Lower lobe of right lung (tissue), 2 donors: ENCODE measurements around the gene JAZF1. TPM values are rescaled to one million over a fixed set of nuclear protein-coding genes. Genes with fewer than 3 reads are reported as not detected.

Experiments
- ATAC-seq, 2 donors: fragments of 200-7000 bp; cut with Tn5 transposase; one replicate each; pipeline ENCODE4 v1.9.1; 2020 to 2022; ENCODE audit warnings: mild to moderate bottlenecking in 2 of 2, moderate library complexity in 2 of 2
- DNase-seq: peaks from one replicate; pipeline ENCODE4 v3.0.0-alpha.2; 2020
- H3K27ac ChIP-seq: fragments of 200-600 bp; one replicate; pipeline ENCODE4 v1.8.0; 2022
- H3K27me3 ChIP-seq: fragments of 200-600 bp; one replicate; pipeline ENCODE4 v1.8.0; 2022; ENCODE audit warnings: low read depth
- H3K36me3 ChIP-seq: fragments of 200-600 bp; one replicate; pipeline ENCODE4 v1.8.0; 2022; ENCODE audit warnings: mild to moderate bottlenecking
- H3K4me1 ChIP-seq: fragments of 200-600 bp; one replicate; pipeline ENCODE4 v1.8.0; 2022
- H3K4me3 ChIP-seq: fragments of 200-600 bp; one replicate; pipeline ENCODE4 v1.8.0; 2022; ENCODE audit warnings: mild to moderate bottlenecking
- H3K9me3 ChIP-seq: fragments of 200-600 bp; one replicate; pipeline ENCODE4 v1.8.0; 2022
- CTCF ChIP-seq: fragments of 200-600 bp; IDR thresholded peaks from one replicate; pipeline ENCODE4 v1.8.0; 2022; ENCODE audit warnings: antibody characterized with exemption, mild to moderate bottlenecking
- intact Hi-C: fragments of 100-400 bp; cut with DNase I; formaldehyde crosslinking; loops from one replicate; pipeline ENCODE4 v1.11.0; 2022
- total RNA-seq: library from RNA; stranded (reverse); fragmentation: NEBNext Ultra II Directional; extraction: Animal tissue kit (Norgen Biotek cat#: 25700); gene quantifications from one replicate; pipeline ENCODE4 v1.2.1, GENCODE V29; 2021
- donor health status: DM: no; HTN: yes; CAD: no; lungs with severe emphysema.

The JAZF1 gene
- total RNA-seq, 1 donor from 2014 or later = 19.4 TPM

- H3K9me3 ChIP-seq = no peaks in the 10 kb centered on the region
- TF ChIP-seq CTCF = no peak
- H3K27ac ChIP-seq = no peak overlapping the region
- H3K4me1 ChIP-seq = no peaks in the 10 kb centered on the region
- H3K4me3 ChIP-seq = no peak overlapping the region
- H3K27me3 ChIP-seq = no peaks in the 10 kb centered on the region
- DNase-seq (no peak), ATAC-seq (no peak)
- H3K36me3 ChIP-seq = no peaks in the 10 kb centered on the region
- intact Hi-C loops = no loop called here
These were observed 237.9 kb downstream of the JAZF1 start for GRCh38 chr7:27942711-27943110.

DNA sequence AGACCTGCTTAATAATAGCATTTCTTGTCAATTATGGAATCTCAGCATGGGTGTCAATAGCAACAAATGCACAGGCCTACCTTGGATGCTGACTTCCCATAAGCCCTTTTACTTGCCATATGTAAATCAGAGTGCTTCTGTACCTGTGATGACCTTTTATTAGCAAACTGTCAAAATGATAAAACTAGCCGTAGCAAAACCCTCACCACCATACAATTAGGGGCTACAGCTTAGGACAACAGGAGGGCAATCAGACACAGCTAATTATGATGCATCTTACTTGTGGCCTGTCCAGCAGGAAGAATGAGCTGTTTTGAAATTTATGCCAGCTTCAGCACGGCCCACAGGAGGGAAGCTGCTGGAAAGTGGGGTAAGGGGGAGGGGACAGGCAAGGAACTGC, 239.1 kb downstream of the JAZF1 start:
- Histone ChIP-seq H3K4me3 (no peak overlapping the region), H3K27ac (no peak overlapping the region), H3K4me1 (no peaks in the 10 kb centered on the region), H3K27me3 (no peaks in the 10 kb centered on the region), H3K9me3 (no peaks in the 10 kb centered on the region), H3K36me3 (no peaks in the 10 kb centered on the region)
- ATAC-seq = no peak
- no peak for DNase-seq
- intact Hi-C loops = no loop called here
- no peak for TF ChIP-seq CTCF

GRCh38 chr7:27940341-27940740, 240.3 kb downstream of the JAZF1 start:
- H3K27ac ChIP-seq = no peak overlapping the region
- intact Hi-C loops = no loop called here
- H3K4me1 ChIP-seq = no peaks in the 10 kb centered on the region
- no peaks in the 10 kb centered on the region for H3K27me3 ChIP-seq
- no peaks in the 10 kb centered on the region for H3K36me3 ChIP-seq
- H3K4me3 ChIP-seq = no peak overlapping the region
- ATAC-seq (no peak), DNase-seq (no peak)
- no peak for TF ChIP-seq CTCF
- H3K9me3 ChIP-seq = no peaks in the 10 kb centered on the region

- TF ChIP-seq CTCF = no peak
- intact Hi-C loops = no loop called here
- DNase-seq = no peak
- no peaks in the 10 kb centered on the region for H3K4me1 ChIP-seq
- H3K27me3 ChIP-seq = no peaks in the 10 kb centered on the region
- no peak overlapping the region for H3K4me3 ChIP-seq
- no peaks in the 10 kb centered on the region for H3K9me3 ChIP-seq
- no peak for ATAC-seq
- no peaks in the 10 kb centered on the region for H3K36me3 ChIP-seq
- no peak overlapping the region for H3K27ac ChIP-seq
These were observed 240.7 kb downstream of the JAZF1 start for GRCh38 chr7:27939893-27940292.

DNA sequence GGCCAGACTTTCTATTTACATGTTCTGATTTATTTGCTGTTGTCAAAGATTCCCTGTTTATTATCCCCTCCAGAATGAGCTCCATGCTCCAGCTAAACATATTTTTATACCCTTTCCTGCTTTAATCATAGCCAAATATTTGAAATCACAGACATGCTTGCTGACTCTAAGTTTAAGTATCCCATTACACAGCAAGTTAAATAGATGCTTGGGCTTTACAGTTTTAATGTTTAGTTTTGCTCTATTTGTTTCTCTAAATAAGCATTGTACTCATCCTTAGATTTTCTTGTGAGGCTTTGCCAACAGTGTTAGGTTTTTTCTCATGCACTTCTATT, 243.9 kb downstream of the JAZF1 start:
- H3K9me3 ChIP-seq = no peaks in the 10 kb centered on the region
- H3K27ac ChIP-seq = no peak overlapping the region
- no peak overlapping the region for H3K4me3 ChIP-seq
- no peaks in the 10 kb centered on the region for H3K4me1 ChIP-seq
- no peaks in the 10 kb centered on the region for H3K36me3 ChIP-seq
- intact Hi-C loops = no loop called here
- no peaks in the 10 kb centered on the region for H3K27me3 ChIP-seq
- TF ChIP-seq CTCF = no peak
- DNase-seq (no peak), ATAC-seq (no peak)
